ENCODE measurements around the gene ARSG.

GRCh38 chr17:68297195-68297594, 5.9 kb downstream of the ARSG start:
- TF ChIP-seq EZH2 (IDR thresholded peaks at IDR 0.05; ENCODE audit: low read length) (no peak), CTCF (optimal IDR thresholded peaks at IDR 0.05 in 1 of 3, IDR thresholded peaks at IDR 0.05 in 1 of 3, conservative IDR thresholded peaks at IDR 0.05 in 1 of 3; ENCODE audit: extremely low read depth in 1 of 3, insufficient read depth in 2 of 3, low read length in 3 of 3) (no peak)
